Panc1 (cell line): Measurements from ENCODE around the gene PRMT3.

Experiments
- CTCF ChIP-seq: fragments of 450-650 bp; IDR thresholded peaks from 2 replicates; pipeline ENCODE4 v1.5.1; 2017; ENCODE audit warnings: mild to moderate bottlenecking
- POLR2AphosphoS5 ChIP-seq: IDR thresholded peaks from 2 replicates; pipeline ENCODE4 v1.6.1; 2012; ENCODE audit warnings: mild to moderate bottlenecking, low read depth, low read length, moderate library complexity
- SIN3A ChIP-seq: IDR thresholded peaks from 2 replicates; pipeline ENCODE4 v1.6.1; 2012; ENCODE audit warnings: low read depth, mild to moderate bottlenecking, low read length, moderate library complexity, borderline replicate concordance; ENCODE audit not compliant: insufficient read depth
- TCF7L2 ChIP-seq: IDR thresholded peaks from 2 replicates; pipeline ENCODE4 v1.6.1; 2011; ENCODE audit warnings: mild to moderate bottlenecking, low read depth, low read length, inconsistent platforms

GRCh38 chr11:20403059-20403458 is 15.5 kb downstream of the PRMT3 start:
- TF ChIP-seq POLR2AphosphoS5 (no peak), CTCF (no peak), SIN3A (no peak), TCF7L2 (no peak)
